ENCODE data around the gene DMD. TPM values are rescaled to one million over a fixed set of nuclear protein-coding genes. Genes with fewer than 3 reads are reported as not detected.

Gene DMD
- total RNA-seq, 1 donor from 2014 or later, result 23.9 TPM

- H3K4me3 Mint-ChIP-seq (ENCODE audit: low read depth), result no peak overlapping the region
- H3K9me3 Mint-ChIP-seq (ENCODE audit: low read depth), result peaks cover 44% of the 10 kb centered on the region
- no peaks in the 10 kb centered on the region for H3K27me3 Mint-ChIP-seq
Observed at GRCh38 chrX:31071262-31071661, 2140.1 kb downstream of the DMD start.

DNA sequence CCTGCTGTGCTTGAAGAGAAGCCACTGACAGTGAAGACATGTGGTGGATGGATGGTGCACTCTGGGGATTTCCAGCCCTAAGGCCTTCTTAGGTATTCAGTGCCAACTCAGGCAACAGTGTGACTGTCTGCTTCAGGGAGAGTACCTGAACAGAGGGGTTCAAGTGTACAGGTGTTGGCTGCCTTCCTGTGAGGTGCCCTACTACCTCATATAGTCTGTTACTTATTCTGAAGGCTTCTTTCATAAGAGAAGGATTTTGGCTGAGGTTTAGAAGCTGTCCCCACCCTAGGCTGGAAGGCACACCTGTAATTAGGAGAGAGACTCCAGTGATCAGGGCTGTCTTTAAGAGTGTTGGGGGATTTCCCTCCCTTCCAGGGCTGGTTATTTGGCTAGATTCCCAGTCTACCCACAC lies 2141.3 kb downstream of the DMD start:
- H3K27me3 Mint-ChIP-seq, result no peaks in the 10 kb centered on the region
- no peak overlapping the region for H3K4me3 Mint-ChIP-seq (ENCODE audit: low read depth)
- peaks cover 6% of the 10 kb centered on the region for H3K36me3 Mint-ChIP-seq (ENCODE audit: insufficient read depth)
- H3K4me1 Mint-ChIP-seq (ENCODE audit: low read depth), result peaks cover 2% of the 10 kb centered on the region
- no peak for DNase-seq (ENCODE audit: low spot score, unreplicated experiment)
- no peak overlapping the region for H3K27ac Mint-ChIP-seq
- peaks cover 46% of the 10 kb centered on the region for H3K9me3 Mint-ChIP-seq (ENCODE audit: low read depth)
- TF ChIP-seq, protein P1, sequence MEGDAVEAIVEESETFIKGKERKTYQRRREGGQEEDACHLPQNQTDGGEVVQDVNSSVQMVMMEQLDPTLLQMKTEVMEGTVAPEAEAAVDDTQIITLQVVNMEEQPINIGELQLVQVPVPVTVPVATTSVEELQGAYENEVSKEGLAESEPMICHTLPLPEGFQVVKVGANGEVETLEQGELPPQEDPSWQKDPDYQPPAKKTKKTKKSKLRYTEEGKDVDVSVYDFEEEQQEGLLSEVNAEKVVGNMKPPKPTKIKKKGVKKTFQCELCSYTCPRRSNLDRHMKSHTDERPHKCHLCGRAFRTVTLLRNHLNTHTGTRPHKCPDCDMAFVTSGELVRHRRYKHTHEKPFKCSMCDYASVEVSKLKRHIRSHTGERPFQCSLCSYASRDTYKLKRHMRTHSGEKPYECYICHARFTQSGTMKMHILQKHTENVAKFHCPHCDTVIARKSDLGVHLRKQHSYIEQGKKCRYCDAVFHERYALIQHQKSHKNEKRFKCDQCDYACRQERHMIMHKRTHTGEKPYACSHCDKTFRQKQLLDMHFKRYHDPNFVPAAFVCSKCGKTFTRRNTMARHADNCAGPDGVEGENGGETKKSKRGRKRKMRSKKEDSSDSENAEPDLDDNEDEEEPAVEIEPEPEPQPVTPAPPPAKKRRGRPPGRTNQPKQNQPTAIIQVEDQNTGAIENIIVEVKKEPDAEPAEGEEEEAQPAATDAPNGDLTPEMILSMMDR (IDR thresholded peaks at IDR 0.05; ENCODE audit: unreplicated experiment), result no peak

More at GRCh38 chrX:31071262-31071661, 2140.1 kb downstream of the DMD start:
- Mint-ChIP-seq H3K27ac (no peak overlapping the region), H3K36me3 (ENCODE audit: insufficient read depth) (peaks cover 6% of the 10 kb centered on the region), H3K4me1 (ENCODE audit: low read depth) (peaks cover 2% of the 10 kb centered on the region)
- TF ChIP-seq, protein P1 (IDR thresholded peaks at IDR 0.05; ENCODE audit: unreplicated experiment), result no peak
- DNase-seq (ENCODE audit: low spot score, unreplicated experiment), result no peak

Small RNA genes within 50 kb of the gene (microRNA-seq; reads per million reads assigned to microRNA genes)
- gene MIR3915 (ENCODE audit: borderline number of aligned reads, unreplicated experiment) (not detected), gene MIR548F5 (ENCODE audit: borderline number of aligned reads, unreplicated experiment) (not detected)
